Measurements from ENCODE around the gene HPX.

HPX gene

GRCh38 chr11:6443269-6444003 is 2.6 kb upstream of the HPX start:
- Histone ChIP-seq H3K27ac (ENCODE audit: low read depth in 2 of 2, low read length in 2 of 2) (no peak overlapping the region), H3K9me3 (ENCODE audit: control insufficient read depth in 2 of 2, low read length in 2 of 2) (no peaks in the 10 kb centered on the region), H3K27me3 (ENCODE audit: control insufficient read depth in 2 of 2, insufficient read depth in 2 of 2, low read length in 2 of 2) (no peaks in the 10 kb centered on the region), H3K36me3 (ENCODE audit: control insufficient read depth in 2 of 2, insufficient read depth in 2 of 2, low read length in 2 of 2) (peaks cover under 1 to 2% of the 10 kb centered on the region in 2 donors), H3K9ac (ENCODE audit: low read depth in 1 of 2, low read length in 2 of 2) (no peak overlapping the region), H3K4me1 (ENCODE audit: control insufficient read depth in 2 of 2, insufficient read depth in 2 of 2, low read length in 2 of 2) (no peaks in the 10 kb centered on the region), H3K4me3 (ENCODE audit: low read length in 2 of 2) (no peak overlapping the region)

DNA sequence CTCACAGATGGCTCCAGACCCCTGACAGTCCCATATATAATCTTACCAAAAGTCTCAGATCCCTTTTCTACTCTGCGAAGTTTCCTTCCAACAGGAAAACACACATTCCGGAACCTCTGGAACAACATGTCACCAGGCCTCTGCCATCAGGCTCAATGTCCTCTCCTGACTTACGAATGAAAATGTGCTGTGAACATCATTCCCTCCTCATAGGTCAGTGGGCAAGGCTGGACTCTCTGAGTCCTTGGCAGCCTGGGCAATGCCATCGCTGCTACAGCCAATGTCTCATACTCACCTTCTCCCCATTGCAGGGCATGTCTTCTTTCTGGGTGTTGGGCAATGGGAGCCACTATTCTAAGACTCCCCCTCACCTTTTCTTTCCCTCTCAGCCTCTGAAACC is 1.7 kb upstream of the HPX start:
- no peaks in the 10 kb centered on the region for H3K4me1 ChIP-seq (ENCODE audit: control insufficient read depth in 2 of 2, insufficient read depth in 2 of 2, low read length in 2 of 2)
- H3K4me3 ChIP-seq (ENCODE audit: low read length in 2 of 2), result no peak overlapping the region
- H3K36me3 ChIP-seq (ENCODE audit: control insufficient read depth in 2 of 2, insufficient read depth in 2 of 2, low read length in 2 of 2), result no peaks in the 10 kb centered on the region
- no peak overlapping the region for H3K27ac ChIP-seq (ENCODE audit: low read depth in 2 of 2, low read length in 2 of 2)
- no peaks in the 10 kb centered on the region for H3K9me3 ChIP-seq (ENCODE audit: control insufficient read depth in 2 of 2, low read length in 2 of 2)
- no peaks in the 10 kb centered on the region for H3K27me3 ChIP-seq (ENCODE audit: control insufficient read depth in 2 of 2, insufficient read depth in 2 of 2, low read length in 2 of 2)
- no peak overlapping the region for H3K9ac ChIP-seq (ENCODE audit: low read depth in 1 of 2, low read length in 2 of 2)

GRCh38 chr11:6438979-6439571 is 1.7 kb downstream of the HPX start:
- no peaks in the 10 kb centered on the region for H3K4me1 ChIP-seq (ENCODE audit: control insufficient read depth in 2 of 2, insufficient read depth in 2 of 2, low read length in 2 of 2)
- H3K4me3 ChIP-seq (ENCODE audit: low read length in 2 of 2), result no peak overlapping the region
- no peaks in the 10 kb centered on the region for H3K36me3 ChIP-seq (ENCODE audit: control insufficient read depth in 2 of 2, insufficient read depth in 2 of 2, low read length in 2 of 2)
- H3K27ac ChIP-seq (ENCODE audit: low read depth in 2 of 2, low read length in 2 of 2), result no peak overlapping the region
- H3K9ac ChIP-seq (ENCODE audit: low read depth in 1 of 2, low read length in 2 of 2), result no peak overlapping the region
- H3K27me3 ChIP-seq (ENCODE audit: control insufficient read depth in 2 of 2, insufficient read depth in 2 of 2, low read length in 2 of 2), result no peaks in the 10 kb centered on the region
- H3K9me3 ChIP-seq (ENCODE audit: control insufficient read depth in 2 of 2, low read length in 2 of 2), result no peaks in the 10 kb centered on the region

DNA sequence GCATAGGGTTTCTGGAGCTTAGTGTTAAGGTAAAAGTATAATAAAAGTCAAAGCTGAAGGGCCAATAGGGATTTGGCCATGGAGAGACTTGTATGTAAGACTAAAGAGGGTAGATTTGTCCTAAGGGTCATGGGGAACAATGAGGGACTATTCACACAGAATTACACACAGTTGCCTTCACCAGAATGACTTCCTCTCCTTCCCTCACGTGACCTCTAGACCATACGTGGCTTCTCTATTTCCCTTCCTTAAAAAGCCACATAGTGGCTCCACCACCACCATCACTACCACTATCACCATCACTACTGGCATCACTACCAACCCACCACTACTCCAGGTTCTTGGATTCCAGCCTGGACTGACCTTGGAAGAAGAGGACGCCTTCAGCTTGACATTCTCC is 2.8 kb downstream of the HPX start:
- no peak overlapping the region for H3K9ac ChIP-seq (ENCODE audit: low read depth in 1 of 2, low read length in 2 of 2)
- H3K9me3 ChIP-seq (ENCODE audit: control insufficient read depth in 2 of 2, low read length in 2 of 2), result no peaks in the 10 kb centered on the region
- H3K27me3 ChIP-seq (ENCODE audit: control insufficient read depth in 2 of 2, insufficient read depth in 2 of 2, low read length in 2 of 2), result no peaks in the 10 kb centered on the region
- no peak overlapping the region for H3K27ac ChIP-seq (ENCODE audit: low read depth in 2 of 2, low read length in 2 of 2)
- no peak overlapping the region for H3K4me3 ChIP-seq (ENCODE audit: low read length in 2 of 2)
- no peaks in the 10 kb centered on the region for H3K4me1 ChIP-seq (ENCODE audit: control insufficient read depth in 2 of 2, insufficient read depth in 2 of 2, low read length in 2 of 2)
- H3K36me3 ChIP-seq (ENCODE audit: control insufficient read depth in 2 of 2, insufficient read depth in 2 of 2, low read length in 2 of 2), result no peaks in the 10 kb centered on the region

GRCh38 chr11:6437423-6437822 is 3.4 kb downstream of the HPX start:
- no peak overlapping the region for H3K9ac ChIP-seq (ENCODE audit: low read depth in 1 of 2, low read length in 2 of 2)
- no peaks in the 10 kb centered on the region for H3K36me3 ChIP-seq (ENCODE audit: control insufficient read depth in 2 of 2, insufficient read depth in 2 of 2, low read length in 2 of 2)
- no peak overlapping the region for H3K4me3 ChIP-seq (ENCODE audit: low read length in 2 of 2)
- no peaks in the 10 kb centered on the region for H3K9me3 ChIP-seq (ENCODE audit: control insufficient read depth in 2 of 2, low read length in 2 of 2)
- H3K27ac ChIP-seq (ENCODE audit: low read depth in 2 of 2, low read length in 2 of 2), result no peak overlapping the region
- H3K4me1 ChIP-seq (ENCODE audit: control insufficient read depth in 2 of 2, insufficient read depth in 2 of 2, low read length in 2 of 2), result no peaks in the 10 kb centered on the region
- no peaks in the 10 kb centered on the region for H3K27me3 ChIP-seq (ENCODE audit: control insufficient read depth in 2 of 2, insufficient read depth in 2 of 2, low read length in 2 of 2)

DNA sequence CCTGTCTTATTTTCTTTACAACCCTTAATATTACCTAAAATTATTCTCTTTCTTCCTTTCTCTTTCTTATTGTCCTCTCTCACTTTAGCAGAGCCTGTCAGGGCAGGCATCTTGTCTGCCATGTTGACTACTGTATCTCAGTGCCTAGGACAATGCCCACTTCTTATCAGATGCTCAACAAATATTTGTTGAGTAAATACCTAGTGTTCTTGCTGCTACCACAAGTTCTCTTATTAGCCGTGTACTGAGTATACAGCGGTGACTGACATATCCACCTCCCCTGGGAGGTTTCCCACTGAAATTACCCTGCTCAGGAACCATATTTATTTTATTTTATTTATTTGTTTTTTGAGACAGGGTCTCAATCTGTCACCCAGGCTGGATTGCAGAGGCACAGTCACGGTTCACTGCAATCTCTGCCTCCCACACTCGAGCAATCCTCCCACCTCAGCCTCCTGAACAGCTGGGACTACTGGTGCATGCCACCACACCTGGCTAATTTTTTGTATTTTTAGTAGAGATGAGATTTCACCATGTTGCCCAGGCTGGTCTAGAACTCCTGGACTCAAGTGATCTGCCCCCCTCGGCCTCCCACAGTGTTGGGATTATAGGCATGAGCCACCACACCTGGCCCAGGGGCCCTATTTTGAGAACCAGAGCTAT is 6.7 kb downstream of the HPX start:
- no peak overlapping the region for H3K9ac ChIP-seq (ENCODE audit: low read depth in 1 of 2, low read length in 2 of 2)
- no peaks in the 10 kb centered on the region for H3K9me3 ChIP-seq (ENCODE audit: control insufficient read depth in 2 of 2, low read length in 2 of 2)
- H3K4me3 ChIP-seq (ENCODE audit: low read length in 2 of 2), result no peak overlapping the region
- H3K4me1 ChIP-seq (ENCODE audit: control insufficient read depth in 2 of 2, insufficient read depth in 2 of 2, low read length in 2 of 2), result no peaks in the 10 kb centered on the region
- H3K27ac ChIP-seq (ENCODE audit: low read depth in 2 of 2, low read length in 2 of 2), result no peak overlapping the region
- no peaks in the 10 kb centered on the region for H3K36me3 ChIP-seq (ENCODE audit: control insufficient read depth in 2 of 2, insufficient read depth in 2 of 2, low read length in 2 of 2)
- no peaks in the 10 kb centered on the region for H3K27me3 ChIP-seq (ENCODE audit: control insufficient read depth in 2 of 2, insufficient read depth in 2 of 2, low read length in 2 of 2)

DNA sequence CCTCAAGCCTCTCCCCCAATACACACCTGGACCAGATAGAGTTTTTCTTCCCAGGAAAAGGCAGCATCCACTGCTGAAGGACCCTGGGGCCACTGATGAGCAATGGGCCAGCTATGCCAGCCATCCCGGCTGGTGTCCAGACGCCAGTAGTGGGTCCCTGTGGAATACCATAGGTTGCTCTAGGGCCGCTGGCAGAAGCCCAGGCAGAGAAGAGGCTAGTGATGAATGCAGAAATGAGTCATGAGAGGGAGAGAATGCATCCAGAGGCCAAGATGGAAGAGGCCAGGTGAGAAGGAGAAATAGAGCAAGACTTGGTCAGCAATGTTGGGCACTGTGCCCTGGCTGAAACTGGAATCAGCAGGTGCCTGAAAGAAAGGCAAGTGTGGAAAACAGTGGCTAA is 8.9 kb downstream of the HPX start:
- H3K36me3 ChIP-seq (ENCODE audit: control insufficient read depth in 2 of 2, insufficient read depth in 2 of 2, low read length in 2 of 2), result no peaks in the 10 kb centered on the region
- no peaks in the 10 kb centered on the region for H3K9me3 ChIP-seq (ENCODE audit: control insufficient read depth in 2 of 2, low read length in 2 of 2)
- H3K4me1 ChIP-seq (ENCODE audit: control insufficient read depth in 2 of 2, insufficient read depth in 2 of 2, low read length in 2 of 2), result no peaks in the 10 kb centered on the region
- no peak overlapping the region for H3K4me3 ChIP-seq (ENCODE audit: low read length in 2 of 2)
- no peak overlapping the region for H3K9ac ChIP-seq (ENCODE audit: low read depth in 1 of 2, low read length in 2 of 2)
- H3K27me3 ChIP-seq (ENCODE audit: control insufficient read depth in 2 of 2, insufficient read depth in 2 of 2, low read length in 2 of 2), result no peaks in the 10 kb centered on the region
- no peak overlapping the region for H3K27ac ChIP-seq (ENCODE audit: low read depth in 2 of 2, low read length in 2 of 2)

GRCh38 chr11:6427516-6427915 is 13.3 kb downstream of the HPX start:
- Histone ChIP-seq H3K9me3 (ENCODE audit: control insufficient read depth in 2 of 2, low read length in 2 of 2) (no peaks in the 10 kb centered on the region), H3K36me3 (ENCODE audit: control insufficient read depth in 2 of 2, insufficient read depth in 2 of 2, low read length in 2 of 2) (no peaks in the 10 kb centered on the region), H3K4me3 (ENCODE audit: low read length in 2 of 2) (no peak overlapping the region), H3K27me3 (ENCODE audit: control insufficient read depth in 2 of 2, insufficient read depth in 2 of 2, low read length in 2 of 2) (no peaks in the 10 kb centered on the region), H3K4me1 (ENCODE audit: control insufficient read depth in 2 of 2, insufficient read depth in 2 of 2, low read length in 2 of 2) (no peaks in the 10 kb centered on the region), H3K9ac (ENCODE audit: low read depth in 1 of 2, low read length in 2 of 2) (no peak overlapping the region), H3K27ac (ENCODE audit: low read depth in 2 of 2, low read length in 2 of 2) (no peak overlapping the region)

- H3K4me3 ChIP-seq (ENCODE audit: low read length in 2 of 2), result no peak overlapping the region
- no peak overlapping the region for H3K27ac ChIP-seq (ENCODE audit: low read depth in 2 of 2, low read length in 2 of 2)
- H3K9me3 ChIP-seq (ENCODE audit: control insufficient read depth in 2 of 2, low read length in 2 of 2), result no peaks in the 10 kb centered on the region
- H3K9ac ChIP-seq (ENCODE audit: low read depth in 1 of 2, low read length in 2 of 2), result no peak overlapping the region
- H3K36me3 ChIP-seq (ENCODE audit: control insufficient read depth in 2 of 2, insufficient read depth in 2 of 2, low read length in 2 of 2), result no peaks in the 10 kb centered on the region
- no peaks in the 10 kb centered on the region for H3K27me3 ChIP-seq (ENCODE audit: control insufficient read depth in 2 of 2, insufficient read depth in 2 of 2, low read length in 2 of 2)
- H3K4me1 ChIP-seq (ENCODE audit: control insufficient read depth in 2 of 2, insufficient read depth in 2 of 2, low read length in 2 of 2), result peaks cover 4% of the 10 kb centered on the region in 2 donors
Measured at GRCh38 chr11:6420677-6421076, 20.1 kb downstream of the HPX start.

DNA sequence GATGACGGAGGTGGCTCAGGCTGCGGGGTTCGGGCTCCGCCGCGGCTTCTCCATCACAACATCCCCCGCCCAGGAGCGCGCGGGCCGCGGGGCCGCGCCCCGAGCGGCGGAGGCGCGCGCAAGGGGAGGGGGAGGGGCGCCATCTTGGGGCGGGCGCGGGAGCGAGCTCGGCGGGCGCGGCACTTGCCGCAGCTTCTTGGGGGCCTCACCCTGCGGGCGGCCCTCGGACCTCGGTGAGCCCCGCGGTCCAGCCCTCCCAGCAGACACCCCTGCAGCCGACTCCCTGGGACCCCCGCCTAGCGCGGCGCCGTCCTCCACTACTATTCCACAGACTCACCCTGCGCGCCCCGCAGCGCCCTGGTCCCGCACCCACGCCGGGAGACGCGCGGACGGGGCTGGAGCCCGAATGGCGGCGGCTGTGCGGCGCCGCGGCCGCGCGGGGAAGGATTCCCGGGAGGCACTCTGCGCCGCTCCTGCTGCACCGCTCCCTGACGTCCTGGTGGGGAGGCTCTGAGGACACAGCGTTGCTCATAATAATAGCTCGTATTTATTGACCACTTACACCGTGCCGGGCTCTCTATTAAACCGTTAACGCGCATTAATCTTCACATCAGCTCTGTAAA is 21.7 kb downstream of the HPX start, which contains the start of gene APBB1:
TSS of gene APBB1 (minus strand) at position 86 of the 623 bp plus-strand sequence. CDS start 7,747 bp downstream, outside the sequence.
- no peaks in the 10 kb centered on the region for H3K9me3 ChIP-seq (ENCODE audit: control insufficient read depth in 2 of 2, low read length in 2 of 2)
- peak within 1 kb of the TSS; percentile 61 to 78 for H3K9ac ChIP-seq (ENCODE audit: low read depth in 1 of 2, low read length in 2 of 2)
- H3K27ac ChIP-seq (ENCODE audit: low read depth in 2 of 2, low read length in 2 of 2), result peak within 1 kb of the TSS; percentile 48 to 74
- H3K36me3 ChIP-seq (ENCODE audit: control insufficient read depth in 2 of 2, insufficient read depth in 2 of 2, low read length in 2 of 2), result no peaks in the 10 kb centered on the region
- H3K4me3 ChIP-seq (ENCODE audit: low read length in 2 of 2), result peak within 1 kb of the TSS; percentile 76 to 77
- H3K4me1 ChIP-seq (ENCODE audit: control insufficient read depth in 2 of 2, insufficient read depth in 2 of 2, low read length in 2 of 2), result peaks cover 4% of the 10 kb centered on the region in 2 donors
- no peaks in the 10 kb centered on the region for H3K27me3 ChIP-seq (ENCODE audit: control insufficient read depth in 2 of 2, insufficient read depth in 2 of 2, low read length in 2 of 2)
